OCI-LY7 (cell line): ENCODE measurements around the gene CAVIN1. TPM values are rescaled to one million over a fixed set of nuclear protein-coding genes. Genes with fewer than 3 reads are reported as not detected.

Experiments used
- BruUV-seq: library from RNA; stranded (reverse); fragments of 400-500 nt; replicated peaks from 2 replicates; lab custom pipeline; 2021; lab: Mats Ljungman, UMichigan
- CTCF ChIA-PET: fragments of 300-600 bp; sonication (Branson Sonifier 250); formaldehyde crosslinking; loops from one replicate; lab custom pipeline; 2022; ENCODE audit warnings: antibody characterized with exemption; ENCODE audit not compliant: unreplicated experiment; lab: Charles Lee
- POLR2A ChIA-PET: fragments of 300-600 bp; sonication (Branson Sonifier 250); formaldehyde crosslinking; loops from one replicate; lab custom pipeline; 2022; ENCODE audit warnings: antibody characterized with exemption; lab: Charles Lee
- DNase-seq: peaks from one replicate; pipeline ENCODE4 v3.0.0-alpha.2; 2015; ENCODE audit warnings: low spot score
- H2AFZ ChIP-seq: fragments of 200-600 bp; sonication (generic), shearing (Covaris generic); 2 replicates; pipeline ENCODE4 v1.6.1; 2014; ENCODE audit warnings: mild to moderate bottlenecking, antibody characterized with exemption, low read length, moderate library complexity
- H3K27ac ChIP-seq: fragments of 200-600 bp; sonication (generic); 2 replicates; pipeline ENCODE4 v1.5.1; 2014; ENCODE audit warnings: mixed run types, low read depth, mild to moderate bottlenecking, moderate library complexity, low read length, inconsistent platforms; ENCODE audit not compliant: poor library complexity, severe bottlenecking
- H3K36me3 ChIP-seq: fragments of 200-600 bp; sonication (generic); 2 replicates; pipeline ENCODE4 v1.6.1; 2014; ENCODE audit warnings: mild to moderate bottlenecking, antibody characterized with exemption, low read length, moderate library complexity, mixed read lengths; ENCODE audit not compliant: insufficient read depth
- H3K4me1 ChIP-seq: fragments of 200-600 bp; sonication (generic); 2 replicates; pipeline ENCODE4 v1.5.1; 2014; ENCODE audit warnings: mild to moderate bottlenecking, low read length; ENCODE audit not compliant: insufficient read depth, poor library complexity, severe bottlenecking
- H3K4me2 ChIP-seq: fragments of 200-600 bp; sonication (generic); 2 replicates; pipeline ENCODE4 v1.6.1; 2014; ENCODE audit warnings: mild to moderate bottlenecking, low read length
- H3K4me3 ChIP-seq: fragments of 200-600 bp; sonication (generic); 2 replicates; pipeline ENCODE4 v1.5.1; 2014; ENCODE audit warnings: mild to moderate bottlenecking, low read depth, low read length; ENCODE audit not compliant: poor library complexity, severe bottlenecking
- H3K79me2 ChIP-seq: fragments of 200-600 bp; sonication (generic); 2 replicates; pipeline ENCODE4 v1.6.1; 2016; ENCODE audit warnings: low read depth, mild to moderate bottlenecking, low read length, moderate library complexity, mixed read lengths; ENCODE audit not compliant: insufficient read depth
- H3K9me2 ChIP-seq: fragments of 200-600 bp; sonication (generic); 2 replicates; pipeline ENCODE4 v1.6.1; 2016; ENCODE audit warnings: mild to moderate bottlenecking, low read length, mixed read lengths; ENCODE audit not compliant: insufficient read depth
- H3K9me3 ChIP-seq: fragments of 200-600 bp; sonication (generic); 2 replicates; pipeline ENCODE4 v1.6.1; 2014; ENCODE audit warnings: mild to moderate bottlenecking, mixed run types, low read length, mixed read lengths
- H4K20me1 ChIP-seq: fragments of 200-600 bp; sonication (generic); 2 replicates; pipeline ENCODE4 v1.6.1; 2014; ENCODE audit warnings: mild to moderate bottlenecking, antibody characterized with exemption, low read length, moderate library complexity, mixed read lengths; ENCODE audit not compliant: insufficient read depth
- CTCF ChIP-seq: fragments of 200-600 bp; sonication (generic); conservative IDR thresholded peaks from 2 replicates; pipeline ENCODE4 v1.5.1; 2014; ENCODE audit warnings: mild to moderate bottlenecking, antibody characterized with exemption, low read length, moderate library complexity, mixed read lengths
- EZH2phosphoT487 ChIP-seq: fragments of 200-600 bp; sonication (generic); IDR thresholded peaks from 2 replicates; pipeline ENCODE4 v1.6.1; 2018; ENCODE audit warnings: low read depth, borderline replicate concordance, mild to moderate bottlenecking, mixed run types, antibody characterized with exemption, low read length, moderate library complexity, mixed read lengths
- intact Hi-C: fragments of 100-400 bp; cut with micrococcal nuclease; formaldehyde crosslinking; loops from one replicate; pipeline ENCODE4 v1.10.0; 2022; ENCODE audit not compliant: unreplicated experiment
- total RNA-seq, 2 experiments: library from RNA; depleted of rRNA in 1 of 2; stranded (reverse); fragments of >200 nt in 1 of 2; shearing (Covaris generic) in 1 of 2; gene quantifications; 2 replicates each; pipeline ENCODE4 v1.2.3, GENCODE V29; 2014 to 2022

The CAVIN1 gene
- total RNA-seq, 2 experiments from 2014 or later: 0.08 TPM; not detected in 1

GRCh38 chr17:42442196-42442565 is 19.1 kb upstream of the CAVIN1 start:
- no peaks in the 10 kb centered on the region for H3K36me3 ChIP-seq
- ChIA-PET CTCF (no interaction called here), POLR2A (interaction anchor here (0.6 to 1.8 kb wide), 4 partner anchors 12 to 307 kb away, joined by 3 to 6 read pairs (median 4); no protein-coding TSS in a partner anchor)
- intact Hi-C loops: no loop called here
- no peaks in the 10 kb centered on the region for H3K9me2 ChIP-seq
- H3K4me3 ChIP-seq: no peak overlapping the region
- DNase-seq: no peak
- H4K20me1 ChIP-seq: no peaks in the 10 kb centered on the region
- H3K9me3 ChIP-seq: no peaks in the 10 kb centered on the region
- no TSS peak for BruUV-seq
- no peaks in the 10 kb centered on the region for H3K79me2 ChIP-seq
- peaks cover 34% of the 10 kb centered on the region for H3K4me1 ChIP-seq
- TF ChIP-seq EZH2phosphoT487 (no peak), CTCF (no peak)
- H3K4me2 ChIP-seq: no peak overlapping the region
- no peak overlapping the region for H3K27ac ChIP-seq
- no peak overlapping the region for H2AFZ ChIP-seq

GRCh38 chr17:42441371-42442195 is 18.5 kb upstream of the CAVIN1 start:
- ChIA-PET POLR2A (interaction anchor here (0.6 to 1.8 kb wide), 6 partner anchors 10 to 307 kb away, joined by 3 to 7 read pairs (median 4); no protein-coding TSS in a partner anchor), CTCF (interaction anchor here (0.5 to 1.1 kb wide), 3 partner anchors 18 to 382 kb away, joined by 3 to 4 read pairs (median 3); partner anchors contain the start of gene BECN1)
- TF ChIP-seq EZH2phosphoT487 (no peak), CTCF (no peak)
- Histone ChIP-seq H3K9me2 (no peaks in the 10 kb centered on the region), H3K4me3 (no peak overlapping the region), H2AFZ (no peak overlapping the region), H3K79me2 (no peaks in the 10 kb centered on the region), H3K27ac (no peak overlapping the region), H3K36me3 (no peaks in the 10 kb centered on the region), H3K4me2 (no peak overlapping the region), H4K20me1 (no peaks in the 10 kb centered on the region), H3K9me3 (no peaks in the 10 kb centered on the region), H3K4me1 (peaks cover 34% of the 10 kb centered on the region)
- no TSS peak for BruUV-seq
- DNase-seq: no peak
- intact Hi-C loops: no loop called here
